ENCODE results near the gene DEFB128. TPM values are rescaled to one million over a fixed set of nuclear protein-coding genes. Genes with fewer than 3 reads are reported as not detected.

Gene DEFB128
- total RNA-seq, 2 experiments from 2014 or later, result not detected

Other genes starting within 250 kb of the DEFB128 start
- gene DEFB125, start 102.0 kb downstream of the DEFB128 start, total RNA-seq, result not detected
- gene DEFB126, start 47.1 kb downstream of the DEFB128 start, total RNA-seq, result not detected
- gene DEFB127, start 32.3 kb downstream of the DEFB128 start, total RNA-seq, result not detected
- gene DEFB129, start 37.5 kb upstream of the DEFB128 start, total RNA-seq, result not detected
- not detected for gene DEFB132, start 68.0 kb upstream of the DEFB128 start, total RNA-seq
- gene C20orf96, start 101.0 kb upstream of the DEFB128 start, total RNA-seq, result 1 to 10 TPM; 5.9 to 6.0 TPM
- gene ZCCHC3, start 107.9 kb upstream of the DEFB128 start, total RNA-seq, result 10 to 100 TPM; 23.5 to 23.9 TPM
- gene SOX12, start 135.8 kb upstream of the DEFB128 start, total RNA-seq, result 1 to 10 TPM; 2.9 to 3.2 TPM
- gene NRSN2, start 157.4 kb upstream of the DEFB128 start, total RNA-seq, result 1 to 10 TPM; 1.8 to 2.7 TPM
- 10 to 100 TPM; 28.3 to 28.9 TPM for gene TRIB3, start 191.0 kb upstream of the DEFB128 start, total RNA-seq
- gene RBCK1, start 218.6 kb upstream of the DEFB128 start, total RNA-seq, result 100 to 1,000 TPM; 133 to 146 TPM